Measurements from ENCODE around the gene SPOCK2. TPM values are rescaled to one million over a fixed set of nuclear protein-coding genes. Genes with fewer than 3 reads are reported as not detected.

SPOCK2 gene
- polyA plus RNA-seq, 1 donor (not counting 4 experiments of a cell fraction or from before 2014, with no cell fraction given): 0.14 TPM

GRCh38 chr10:72009051-72009424, 79.3 kb downstream of the SPOCK2 start:
- Histone ChIP-seq H2AFZ (ENCODE audit: control insufficient read depth, low read length) (peak overlapping the region; percentile 59), H3K9me3 (ENCODE audit: control insufficient read depth, low read depth, low read length) (no peaks in the 10 kb centered on the region), H3K4me1 (ENCODE audit: control insufficient read depth, extremely low read depth, insufficient read depth, low read length) (peaks cover 27% of the 10 kb centered on the region), H3K27ac (ENCODE audit: control insufficient read depth, insufficient read depth, low read length) (peak overlapping the region; percentile 96), H3K9ac (ENCODE audit: control insufficient read depth, extremely low read depth, insufficient read depth, low read length) (peak overlapping the region; percentile 81), H4K20me1 (ENCODE audit: control insufficient read depth, extremely low read depth, insufficient read depth, low read length) (no peaks in the 10 kb centered on the region), H3K9me1 (ENCODE audit: control insufficient read depth, extremely low read depth, insufficient read depth, low read length) (no peaks in the 10 kb centered on the region), H3K4me2 (ENCODE audit: control insufficient read depth, extremely low read depth, insufficient read depth, low read depth, low read length) (peak overlapping the region; percentile 67), H3K27me3 (ENCODE audit: control insufficient read depth, extremely low read depth, insufficient read depth, low read length) (no peaks in the 10 kb centered on the region), H3K36me3 (ENCODE audit: control insufficient read depth in 2 of 2, extremely low read depth in 1 of 2, insufficient read depth in 2 of 2, low read length in 2 of 2) (peaks cover 9 to 39% of the 10 kb centered on the region in 2 experiments), H3K79me2 (ENCODE audit: control insufficient read depth, insufficient read depth, low read length) (peaks cover 12% of the 10 kb centered on the region), H3K4me3 (ENCODE audit: control insufficient read depth in 2 of 3, extremely low read depth in 1 of 3, insufficient read depth in 2 of 3, low read depth in 1 of 3, low read length in 3 of 3) (peak overlapping the region in 1 of 3 experiments; percentile 24)
- dilution Hi-C loops (cut with MboI; ENCODE audit: extremely low pct_ligation_motif_present, low sequenced_read_pairs): no loop called here
- TF ChIP-seq CTCF (optimal IDR thresholded peaks at IDR 0.05 in 1 of 3, IDR thresholded peaks at IDR 0.05 in 1 of 3, conservative IDR thresholded peaks at IDR 0.05 in 1 of 3; ENCODE audit: extremely low read depth in 1 of 3, insufficient read depth in 2 of 3, low read length in 3 of 3) (no peak), EZH2 (IDR thresholded peaks at IDR 0.05; ENCODE audit: low read length) (no peak)
- DNase-seq (ENCODE audit: low read depth, low spot score) (peak; percentile 66), FAIRE-seq (peak; percentile 99)

Other genes with a start within 250 kb of the SPOCK2 start
- gene PSAP, start 237.3 kb downstream of the SPOCK2 start, polyA plus RNA-seq: 1,046 to 1,773 TPM (median 1,075 TPM) in 3 replicates
- gene CHST3, start 124.2 kb downstream of the SPOCK2 start, polyA plus RNA-seq: 12.0 to 12.4 TPM (median 12.3 TPM) in 3 replicates
- 61.6 to 93.9 TPM (median 70.2 TPM) in 3 replicates for gene ANAPC16, start 127.5 kb upstream of the SPOCK2 start, polyA plus RNA-seq
- 21.3 to 32.9 TPM (median 31.9 TPM) in 3 replicates for gene ASCC1, start 127.7 kb upstream of the SPOCK2 start, polyA plus RNA-seq
- gene DDIT4, start 185.4 kb upstream of the SPOCK2 start, polyA plus RNA-seq: 153 to 289 TPM (median 248 TPM) in 3 replicates